Measurements from ENCODE around the gene PPP4R4.
"Not testable (repeated sequence)": the region's sequence is repeated elsewhere in the genome, so short reads cannot be mapped to it uniquely, and the experiment has no call there.

DNA sequence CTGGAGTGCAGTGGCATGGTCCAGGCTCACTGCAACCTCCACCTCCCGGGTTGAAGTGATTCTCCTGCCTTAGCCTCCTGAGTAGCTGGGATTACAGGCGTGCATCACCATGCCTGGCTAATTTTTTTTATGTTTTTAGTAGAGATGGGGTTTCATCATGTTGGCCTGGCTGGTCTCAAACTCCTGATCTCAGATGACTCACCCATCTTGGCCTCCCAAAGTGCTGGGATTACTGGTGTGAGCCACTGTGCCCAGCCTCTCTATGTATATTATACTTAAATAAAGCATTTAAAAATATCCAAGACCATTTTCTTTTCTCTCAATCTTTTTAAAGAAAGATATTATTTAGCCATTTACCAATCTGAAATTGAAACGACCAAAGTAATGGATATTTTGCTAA, 90.1 kb downstream of the PPP4R4 start:
- TF ChIP-seq YY1 (IDR thresholded peaks at IDR 0.05; ENCODE audit: insufficient read depth, insufficient read length); ZNF274 (IDR thresholded peaks at IDR 0.05; ENCODE audit: low read depth, low read length): not testable (repeated sequence)
